ENCODE results near the gene MGAT4B.

- TF ChIP-seq EZH2 (IDR thresholded peaks at IDR 0.05; ENCODE audit: insufficient read depth, low read length) = no peak
- no peak for TF ChIP-seq CTCF (IDR thresholded peaks at IDR 0.05; ENCODE audit: insufficient read depth, low read depth, low read length)
Measured at GRCh38 chr5:179792612-179793467, 13.8 kb downstream of the MGAT4B start.
